ES-I3 (cell line): ENCODE results near the gene URB1.
"Not testable (repeated sequence)": the region's sequence is repeated elsewhere in the genome, so short reads cannot be mapped to it uniquely, and the experiment has no call there.

Source experiments
- H3K36me3 ChIP-seq: 2 replicates; pipeline ENCODE4 v1.6.1; 2013; ENCODE audit warnings: mild to moderate bottlenecking, low read length, control low read depth, moderate library complexity; ENCODE audit not compliant: insufficient read depth
- H3K4me1 ChIP-seq: 2 replicates; pipeline ENCODE4 v1.6.1; 2013; ENCODE audit warnings: mild to moderate bottlenecking, control low read depth, low read length; ENCODE audit not compliant: insufficient read depth
- H3K9ac ChIP-seq: 2 replicates; pipeline ENCODE4 v1.6.1; 2013; ENCODE audit warnings: low read depth, mild to moderate bottlenecking, low read length, moderate library complexity
- H3K9me3 ChIP-seq: 2 replicates; pipeline ENCODE4 v1.6.1; 2013; ENCODE audit warnings: mild to moderate bottlenecking, low read length, moderate library complexity; ENCODE audit not compliant: control insufficient read depth, insufficient read depth

The URB1 gene

GRCh38 chr21:32276671-32277070 is 116.1 kb downstream of the URB1 start:
- no peak overlapping the region for H3K9ac ChIP-seq
- H3K4me1 ChIP-seq = peaks cover 11% of the 10 kb centered on the region; the same call in 1 of the 2 replicates
- H3K9me3 ChIP-seq = no peaks in the 10 kb centered on the region
- H3K36me3 ChIP-seq = 0 out of 2 replicates have a peak, but pooled peaks cover 3% of the 10 kb centered on the region

DNA sequence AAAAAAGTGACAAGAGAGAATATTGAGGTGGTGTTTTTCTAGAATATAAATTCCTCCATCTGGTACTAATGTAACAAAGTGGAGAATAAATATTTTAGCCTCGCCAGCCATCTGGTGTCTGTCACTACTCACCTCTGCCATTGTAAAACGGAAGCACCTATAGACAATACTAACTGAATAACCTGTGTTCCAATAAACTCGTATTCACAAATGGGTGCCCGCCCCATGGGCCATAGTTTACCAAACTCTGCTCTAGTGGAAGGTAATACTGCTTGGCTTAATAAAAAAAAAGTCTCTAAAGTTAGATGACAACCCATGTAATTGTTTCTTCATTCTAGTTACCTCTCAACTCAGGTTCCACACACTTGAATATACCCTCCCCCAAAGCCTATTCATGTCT is 122.1 kb downstream of the URB1 start:
- H3K36me3 ChIP-seq = peaks cover 6% of the 10 kb centered on the region
- no peak overlapping the region for H3K9ac ChIP-seq
- H3K4me1 ChIP-seq = no peaks in the 10 kb centered on the region
- no peaks in the 10 kb centered on the region for H3K9me3 ChIP-seq

- not testable (repeated sequence) for H3K9ac ChIP-seq, H3K36me3 ChIP-seq, H3K4me1 ChIP-seq, H3K9me3 ChIP-seq
These were observed 127.5 kb downstream of the URB1 start for GRCh38 chr21:32265321-32265720.

DNA sequence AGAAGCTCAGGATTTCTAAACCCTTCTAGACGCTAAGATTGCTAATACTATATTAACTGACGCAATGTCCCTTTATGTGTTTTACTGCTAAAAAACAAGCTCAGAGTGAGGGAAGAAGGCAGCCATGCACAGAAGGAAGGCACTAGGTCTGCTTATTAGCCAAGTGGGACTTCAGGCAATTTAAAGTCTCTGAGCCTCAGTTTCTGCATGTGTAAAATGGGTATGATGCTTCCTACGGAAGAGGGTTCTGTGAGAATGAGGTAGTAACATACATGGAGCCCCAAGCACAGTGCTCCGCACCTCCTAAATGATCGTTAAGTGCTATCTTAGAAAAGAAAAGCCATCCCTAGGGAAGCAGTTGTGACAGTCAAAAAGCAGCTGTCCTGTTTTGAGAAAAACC is 130.9 kb downstream of the URB1 start:
- H3K9me3 ChIP-seq = no peaks in the 10 kb centered on the region
- H3K9ac ChIP-seq = no peak overlapping the region
- peaks cover 1% of the 10 kb centered on the region; the same call in 1 of the 2 replicates for H3K36me3 ChIP-seq
- peaks cover 6% of the 10 kb centered on the region; the same call in 1 of the 2 replicates for H3K4me1 ChIP-seq
